ENCODE measurements around the gene TPSB2. TPM values are rescaled to one million over a fixed set of nuclear protein-coding genes. Genes with fewer than 3 reads are reported as not detected.

TPSB2 gene
- total RNA-seq, 1 donor from 2014 or later, result not detected

GRCh38 chr16:1218061-1218929, 11.7 kb downstream of the TPSB2 start:
- Mint-ChIP-seq H3K4me3 (no peak overlapping the region), H3K27me3 (peaks cover 1% of the 10 kb centered on the region), H3K36me3 (ENCODE audit: low read depth) (no peaks in the 10 kb centered on the region), H3K27ac (no peak overlapping the region), H3K9me3 (no peaks in the 10 kb centered on the region), H3K4me1 (no peaks in the 10 kb centered on the region)
- no peak for TF ChIP-seq CTCF (IDR thresholded peaks at IDR 0.05)
- POLR2A ChIA-PET, result no interaction called here
- DNase-seq (no peak), ATAC-seq (ENCODE audit: low read depth) (no peak)
- intact Hi-C loops (cut with micrococcal nuclease), result no loop called here
- CTCF ChIA-PET, result no interaction called here

GRCh38 chr16:1217526-1217925, 12.5 kb downstream of the TPSB2 start:
- ChIA-PET CTCF (no interaction called here), POLR2A (no interaction called here)
- Mint-ChIP-seq H3K36me3 (ENCODE audit: low read depth) (no peaks in the 10 kb centered on the region), H3K9me3 (no peaks in the 10 kb centered on the region), H3K27ac (no peak overlapping the region), H3K4me1 (no peaks in the 10 kb centered on the region), H3K27me3 (peaks cover 1% of the 10 kb centered on the region), H3K4me3 (no peak overlapping the region)
- TF ChIP-seq CTCF (IDR thresholded peaks at IDR 0.05), result no peak
- intact Hi-C loops (cut with micrococcal nuclease), result no loop called here
- ATAC-seq (ENCODE audit: low read depth) (no peak), DNase-seq (no peak)

GRCh38 chr16:1216681-1217400, 13.1 kb downstream of the TPSB2 start:
- no peaks in the 10 kb centered on the region for H3K36me3 Mint-ChIP-seq (ENCODE audit: low read depth)
- no peaks in the 10 kb centered on the region for H3K4me1 Mint-ChIP-seq
- no peaks in the 10 kb centered on the region for H3K9me3 Mint-ChIP-seq
- H3K4me3 Mint-ChIP-seq, result no peak overlapping the region
- H3K27ac Mint-ChIP-seq, result no peak overlapping the region
- ChIA-PET POLR2A (no interaction called here), CTCF (no interaction called here)
- intact Hi-C loops (cut with micrococcal nuclease), result no loop called here
- H3K27me3 Mint-ChIP-seq, result peaks cover 1% of the 10 kb centered on the region
- ATAC-seq (ENCODE audit: low read depth) (no peak), DNase-seq (no peak)
- TF ChIP-seq CTCF (IDR thresholded peaks at IDR 0.05), result no peak

DNA sequence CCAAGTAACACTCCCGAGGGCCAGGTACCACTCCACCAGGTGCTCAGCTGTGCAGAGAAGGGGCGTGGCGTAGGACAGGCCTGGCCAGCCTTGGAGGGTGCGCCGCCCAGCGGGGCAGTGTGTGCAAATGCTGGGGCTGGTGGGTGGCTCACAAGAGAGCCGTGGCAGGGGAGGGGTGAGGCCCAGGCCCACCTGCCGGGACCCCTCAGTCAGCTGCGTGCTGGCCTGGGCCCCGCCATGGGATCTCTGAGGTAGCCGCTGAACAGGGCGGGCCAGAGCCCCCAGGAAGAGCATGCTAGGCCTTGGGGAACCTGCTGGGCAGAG, 13.7 kb downstream of the TPSB2 start:
- no peak overlapping the region for H3K27ac Mint-ChIP-seq
- CTCF ChIA-PET, result no interaction called here
- no peak overlapping the region for H3K4me3 Mint-ChIP-seq
- POLR2A ChIA-PET, result no interaction called here
- intact Hi-C loops (cut with micrococcal nuclease), result no loop called here
- no peak for DNase-seq
- no peaks in the 10 kb centered on the region for H3K9me3 Mint-ChIP-seq
- no peaks in the 10 kb centered on the region for H3K36me3 Mint-ChIP-seq (ENCODE audit: low read depth)
- peaks cover 1% of the 10 kb centered on the region for H3K27me3 Mint-ChIP-seq
- no peaks in the 10 kb centered on the region for H3K4me1 Mint-ChIP-seq
- ATAC-seq (ENCODE audit: low read depth), result no peak
- no peak for TF ChIP-seq CTCF (IDR thresholded peaks at IDR 0.05)

GRCh38 chr16:1215574-1216295, 14.2 kb downstream of the TPSB2 start:
- peaks cover 1% of the 10 kb centered on the region for H3K27me3 Mint-ChIP-seq
- no peak overlapping the region for H3K27ac Mint-ChIP-seq
- ATAC-seq (ENCODE audit: low read depth) (no peak), DNase-seq (no peak)
- intact Hi-C loops (cut with micrococcal nuclease), result no loop called here
- no peaks in the 10 kb centered on the region for H3K4me1 Mint-ChIP-seq
- ChIA-PET POLR2A (no interaction called here), CTCF (no interaction called here)
- no peaks in the 10 kb centered on the region for H3K9me3 Mint-ChIP-seq
- H3K36me3 Mint-ChIP-seq (ENCODE audit: low read depth), result no peaks in the 10 kb centered on the region
- H3K4me3 Mint-ChIP-seq, result no peak overlapping the region
- TF ChIP-seq CTCF (IDR thresholded peaks at IDR 0.05), result no peak

All from activated B cell treated with CpG ODN at 0.5 μM for 24 hours (primary cell).